ENCODE results near the gene CFAP61. TPM values are rescaled to one million over a fixed set of nuclear protein-coding genes. Genes with fewer than 3 reads are reported as not detected.

CFAP61 gene
- total RNA-seq, 1 donor from 2014 or later, result 0.26 TPM

- no peaks in the 10 kb centered on the region for H3K27me3 ChIP-seq (ENCODE audit: control insufficient read depth, insufficient read depth, low read length)
- no peak overlapping the region for H3K4me3 ChIP-seq (ENCODE audit: low read depth, low read length)
- TF ChIP-seq CTCF (IDR thresholded peaks at IDR 0.05; ENCODE audit: insufficient read depth, low read length, severe bottlenecking), result no peak
- DNase-seq (ENCODE audit: low read depth), result no peak
- FAIRE-seq, result no peak
- H3K36me3 ChIP-seq (ENCODE audit: control insufficient read depth, insufficient read depth, low read length), result no peaks in the 10 kb centered on the region
Observed at GRCh38 chr20:20406306-20406705, 354.0 kb downstream of the CFAP61 start.

- DNase-seq (ENCODE audit: low read depth), result peak; percentile 15
- no peak for TF ChIP-seq CTCF (IDR thresholded peaks at IDR 0.05; ENCODE audit: insufficient read depth, low read length, severe bottlenecking)
- Histone ChIP-seq H3K27me3 (ENCODE audit: control insufficient read depth, insufficient read depth, low read length) (no peaks in the 10 kb centered on the region), H3K4me3 (ENCODE audit: low read depth, low read length) (no peak overlapping the region), H3K36me3 (ENCODE audit: control insufficient read depth, insufficient read depth, low read length) (no peaks in the 10 kb centered on the region)
- FAIRE-seq, result no peak
Observed at GRCh38 chr20:20407891-20408805, 355.8 kb downstream of the CFAP61 start.

GRCh38 chr20:20409331-20409730 is 357.0 kb downstream of the CFAP61 start:
- no peaks in the 10 kb centered on the region for H3K36me3 ChIP-seq (ENCODE audit: control insufficient read depth, insufficient read depth, low read length)
- no peak for TF ChIP-seq CTCF (IDR thresholded peaks at IDR 0.05; ENCODE audit: insufficient read depth, low read length, severe bottlenecking)
- no peaks in the 10 kb centered on the region for H3K27me3 ChIP-seq (ENCODE audit: control insufficient read depth, insufficient read depth, low read length)
- H3K4me3 ChIP-seq (ENCODE audit: low read depth, low read length), result no peak overlapping the region
- FAIRE-seq, result no peak
- no peak for DNase-seq (ENCODE audit: low read depth)

Other genes starting within 250 kb of the CFAP61 start
- 111 and 114 TPM in 2 replicates for gene NAA20, start 35.2 kb upstream of the CFAP61 start, total RNA-seq
- 14.0 and 14.1 TPM in 2 replicates for gene CRNKL1, start 66 bp upstream of the CFAP61 start, total RNA-seq

Measured in bronchial epithelial cell (primary cell).